Lower leg skin (tissue), 3 donors: ENCODE results near the gene CCDC88C.

Experiments
- POLR2A ChIP-seq, 2 donors: fragments of 450-650 bp; IDR thresholded peaks; one replicate each; pipeline ENCODE4 v1.6.1; 2016 to 2017; ENCODE audit warnings: antibody characterized with exemption in 2 of 2, mild to moderate bottlenecking in 1 of 2, moderate library complexity in 1 of 2
- TF ChIP-seq, protein P1 (sequence below), 3 donors: fragments of 450-650 bp; IDR thresholded peaks; one replicate each; pipeline ENCODE4 v1.5.1; 2016; ENCODE audit warnings: antibody characterized with exemption in 3 of 3, mild to moderate bottlenecking in 3 of 3, moderate library complexity in 2 of 3

DNA sequence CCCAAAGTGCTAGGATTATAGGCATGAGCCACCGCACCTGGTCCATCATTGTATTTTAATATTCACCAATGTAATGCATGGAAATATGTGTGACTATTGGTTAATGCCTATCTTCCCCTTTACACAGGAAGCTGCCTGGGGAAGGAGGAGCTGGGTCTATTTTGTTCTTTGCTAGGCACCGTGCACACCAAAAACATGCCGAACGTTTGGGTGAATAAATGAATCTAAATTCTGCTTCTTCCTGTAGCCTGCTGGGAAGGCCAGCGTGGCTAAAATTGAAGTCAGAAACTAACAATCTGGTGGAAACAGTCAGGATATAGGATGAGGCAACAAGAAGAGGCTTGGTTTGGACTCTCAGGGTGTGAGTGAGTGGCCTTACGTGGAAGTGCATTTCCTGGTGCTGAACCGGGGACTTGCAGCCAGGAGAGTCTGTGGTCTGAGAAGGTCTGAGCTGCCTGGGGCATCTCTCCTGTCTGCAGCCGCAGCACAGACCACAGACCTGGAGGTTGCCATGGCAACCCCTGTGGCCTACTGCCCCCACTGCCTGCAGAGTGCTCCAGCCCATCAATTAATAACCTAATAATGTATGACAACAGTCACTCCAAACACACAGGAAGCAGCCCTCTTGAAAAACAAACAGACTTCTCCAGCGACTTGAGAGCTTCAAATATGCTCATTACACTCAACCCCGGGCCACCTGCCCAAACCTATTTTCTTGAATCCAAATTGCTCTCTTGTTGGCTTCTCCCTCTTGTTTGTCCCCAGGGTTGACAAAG, 167.6 kb downstream of the CCDC88C start:
- TF ChIP-seq POLR2A (IDR thresholded peaks at IDR 0.05): no peak
- TF ChIP-seq, protein P1, sequence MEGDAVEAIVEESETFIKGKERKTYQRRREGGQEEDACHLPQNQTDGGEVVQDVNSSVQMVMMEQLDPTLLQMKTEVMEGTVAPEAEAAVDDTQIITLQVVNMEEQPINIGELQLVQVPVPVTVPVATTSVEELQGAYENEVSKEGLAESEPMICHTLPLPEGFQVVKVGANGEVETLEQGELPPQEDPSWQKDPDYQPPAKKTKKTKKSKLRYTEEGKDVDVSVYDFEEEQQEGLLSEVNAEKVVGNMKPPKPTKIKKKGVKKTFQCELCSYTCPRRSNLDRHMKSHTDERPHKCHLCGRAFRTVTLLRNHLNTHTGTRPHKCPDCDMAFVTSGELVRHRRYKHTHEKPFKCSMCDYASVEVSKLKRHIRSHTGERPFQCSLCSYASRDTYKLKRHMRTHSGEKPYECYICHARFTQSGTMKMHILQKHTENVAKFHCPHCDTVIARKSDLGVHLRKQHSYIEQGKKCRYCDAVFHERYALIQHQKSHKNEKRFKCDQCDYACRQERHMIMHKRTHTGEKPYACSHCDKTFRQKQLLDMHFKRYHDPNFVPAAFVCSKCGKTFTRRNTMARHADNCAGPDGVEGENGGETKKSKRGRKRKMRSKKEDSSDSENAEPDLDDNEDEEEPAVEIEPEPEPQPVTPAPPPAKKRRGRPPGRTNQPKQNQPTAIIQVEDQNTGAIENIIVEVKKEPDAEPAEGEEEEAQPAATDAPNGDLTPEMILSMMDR (IDR thresholded peaks at IDR 0.05): no peak
